Vagina (tissue), 2 donors: ENCODE data around the gene SRRM2. TPM values are rescaled to one million over a fixed set of nuclear protein-coding genes. Genes with fewer than 3 reads are reported as not detected.

Experiments used
- DNase-seq, 2 donors: peaks; one replicate each; pipeline ENCODE4 v3.0.0-alpha.2; 2017; ENCODE audit errors: extremely low spot score in 2 of 2
- H3K27ac ChIP-seq: fragments of 200-600 bp; sonication (generic); one replicate; pipeline ENCODE4 v1.5.1; 2019
- H3K27me3 ChIP-seq: fragments of 200-600 bp; sonication (generic); one replicate; pipeline ENCODE4 v1.5.1; 2019
- H3K36me3 ChIP-seq, 2 donors: fragments of 200-600 bp; sonication (generic); one replicate each; pipeline ENCODE4 v1.5.1; 2017 to 2019
- H3K4me1 ChIP-seq: fragments of 200-600 bp; sonication (generic); one replicate; pipeline ENCODE4 v1.5.1; 2019
- H3K4me3 ChIP-seq, 2 donors: fragments of 200-600 bp; sonication (generic); 1 replicate in 1 of 2; 2 replicates in 1 of 2; pipeline ENCODE4 v1.5.1; 2016 to 2019
- H3K9me3 ChIP-seq: fragments of 200-600 bp; sonication (generic); one replicate; pipeline ENCODE4 v1.5.1; 2019
- POLR2A ChIP-seq, 2 donors: fragments of 450-650 bp; IDR thresholded peaks; one replicate each; pipeline ENCODE4 v1.6.1; 2017; ENCODE audit warnings: antibody characterized with exemption in 2 of 2, mild to moderate bottlenecking in 2 of 2, moderate library complexity in 2 of 2
- POLR2AphosphoS5 ChIP-seq, 2 donors: sonication (generic); formaldehyde crosslinking; IDR thresholded peaks; one replicate each; pipeline ENCODE4 v1.9.0; 2017; ENCODE audit warnings: antibody characterized with exemption in 2 of 2, mild to moderate bottlenecking in 2 of 2, low read depth in 1 of 2; ENCODE audit not compliant: insufficient read depth in 1 of 2
- intact Hi-C: fragments of 100-400 bp; cut with DNase I; formaldehyde crosslinking; loops from one replicate; pipeline ENCODE4 v1.15.1; 2023
- total RNA-seq: library from RNA; depleted of rRNA; stranded (reverse); fragments of >200 nt; gene quantifications from one replicate; pipeline ENCODE4 v1.2.3, GENCODE V29; 2016
- TF ChIP-seq, protein P1 (sequence below), 3 experiments: fragments of 450-650 bp in 2 of 3; fragments of 200-600 bp in 1 of 3; sonication (generic) in 1 of 3; IDR thresholded peaks; one replicate each; pipeline ENCODE4 v1.5.1; 2017 to 2019; ENCODE audit warnings: antibody characterized with exemption in 3 of 3, mild to moderate bottlenecking in 2 of 3, moderate library complexity in 2 of 3

The SRRM2 gene
- total RNA-seq, 1 donor from 2014 or later, result 534 TPM

DNA sequence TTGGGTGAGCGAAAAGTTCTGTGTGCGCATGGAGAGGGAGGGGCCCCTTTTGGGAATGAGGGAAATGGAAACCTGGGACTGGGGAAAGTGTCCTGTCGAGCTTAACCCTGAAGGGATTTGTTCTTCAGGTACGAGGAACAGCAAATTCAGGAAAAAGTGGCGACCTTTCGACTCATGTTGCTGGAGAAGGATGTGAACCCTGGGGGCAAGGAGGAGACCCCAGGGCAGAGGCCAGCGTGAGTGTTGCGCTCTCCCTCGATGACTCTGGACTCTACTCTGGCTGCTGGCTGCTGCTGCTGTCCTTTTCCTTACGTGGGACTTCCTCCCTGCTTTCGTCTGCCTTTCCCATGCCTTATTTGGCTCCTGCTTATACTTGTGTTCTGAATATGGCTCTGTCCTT is 4.9 kb downstream of the SRRM2 start:
- H3K4me1 ChIP-seq, result peaks cover 50% of the 10 kb centered on the region
- no peaks in the 10 kb centered on the region for H3K27me3 ChIP-seq
- no peak overlapping the region for H3K27ac ChIP-seq
- no peaks in the 10 kb centered on the region for H3K9me3 ChIP-seq
- no peak for TF ChIP-seq POLR2AphosphoS5 (IDR thresholded peaks at IDR 0.05; ENCODE audit: insufficient read depth in 1 of 2, low read depth in 1 of 2)
- TF ChIP-seq, protein P1, sequence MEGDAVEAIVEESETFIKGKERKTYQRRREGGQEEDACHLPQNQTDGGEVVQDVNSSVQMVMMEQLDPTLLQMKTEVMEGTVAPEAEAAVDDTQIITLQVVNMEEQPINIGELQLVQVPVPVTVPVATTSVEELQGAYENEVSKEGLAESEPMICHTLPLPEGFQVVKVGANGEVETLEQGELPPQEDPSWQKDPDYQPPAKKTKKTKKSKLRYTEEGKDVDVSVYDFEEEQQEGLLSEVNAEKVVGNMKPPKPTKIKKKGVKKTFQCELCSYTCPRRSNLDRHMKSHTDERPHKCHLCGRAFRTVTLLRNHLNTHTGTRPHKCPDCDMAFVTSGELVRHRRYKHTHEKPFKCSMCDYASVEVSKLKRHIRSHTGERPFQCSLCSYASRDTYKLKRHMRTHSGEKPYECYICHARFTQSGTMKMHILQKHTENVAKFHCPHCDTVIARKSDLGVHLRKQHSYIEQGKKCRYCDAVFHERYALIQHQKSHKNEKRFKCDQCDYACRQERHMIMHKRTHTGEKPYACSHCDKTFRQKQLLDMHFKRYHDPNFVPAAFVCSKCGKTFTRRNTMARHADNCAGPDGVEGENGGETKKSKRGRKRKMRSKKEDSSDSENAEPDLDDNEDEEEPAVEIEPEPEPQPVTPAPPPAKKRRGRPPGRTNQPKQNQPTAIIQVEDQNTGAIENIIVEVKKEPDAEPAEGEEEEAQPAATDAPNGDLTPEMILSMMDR (IDR thresholded peaks at IDR 0.05), result no peak
- TF ChIP-seq POLR2A (IDR thresholded peaks at IDR 0.05), result no peak
- peaks cover 0 to 59% of the 10 kb centered on the region in 2 donors for H3K36me3 ChIP-seq
- intact Hi-C loops, result no loop called here
- H3K4me3 ChIP-seq, result no peak overlapping the region
- no peak for DNase-seq

DNA sequence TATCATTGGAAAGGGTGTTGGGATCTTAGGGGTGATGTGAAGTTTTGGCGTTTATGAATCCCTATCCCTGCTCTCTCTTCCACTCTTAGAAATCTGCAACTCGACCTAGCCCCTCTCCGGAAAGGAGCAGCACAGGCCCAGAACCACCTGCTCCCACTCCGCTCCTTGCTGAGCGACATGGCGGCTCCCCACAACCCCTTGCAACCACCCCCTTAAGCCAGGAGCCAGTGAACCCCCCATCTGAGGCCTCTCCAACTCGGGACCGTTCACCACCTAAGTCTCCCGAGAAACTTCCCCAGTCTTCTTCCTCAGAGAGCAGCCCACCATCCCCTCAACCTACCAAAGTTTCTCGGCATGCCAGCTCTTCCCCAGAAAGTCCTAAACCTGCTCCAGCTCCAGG is 9.0 kb downstream of the SRRM2 start:
- Histone ChIP-seq H3K9me3 (no peaks in the 10 kb centered on the region), H3K36me3 (peaks cover 4 to 94% of the 10 kb centered on the region in 2 donors), H3K4me1 (peaks cover 19% of the 10 kb centered on the region), H3K27me3 (no peaks in the 10 kb centered on the region), H3K27ac (no peak overlapping the region), H3K4me3 (no peak overlapping the region)
- no peak for TF ChIP-seq POLR2AphosphoS5 (IDR thresholded peaks at IDR 0.05; ENCODE audit: insufficient read depth in 1 of 2, low read depth in 1 of 2)
- no peak for TF ChIP-seq POLR2A (IDR thresholded peaks at IDR 0.05)
- TF ChIP-seq, protein P1 (IDR thresholded peaks at IDR 0.05), result no peak
- intact Hi-C loops, result no loop called here
- no peak for DNase-seq

DNA sequence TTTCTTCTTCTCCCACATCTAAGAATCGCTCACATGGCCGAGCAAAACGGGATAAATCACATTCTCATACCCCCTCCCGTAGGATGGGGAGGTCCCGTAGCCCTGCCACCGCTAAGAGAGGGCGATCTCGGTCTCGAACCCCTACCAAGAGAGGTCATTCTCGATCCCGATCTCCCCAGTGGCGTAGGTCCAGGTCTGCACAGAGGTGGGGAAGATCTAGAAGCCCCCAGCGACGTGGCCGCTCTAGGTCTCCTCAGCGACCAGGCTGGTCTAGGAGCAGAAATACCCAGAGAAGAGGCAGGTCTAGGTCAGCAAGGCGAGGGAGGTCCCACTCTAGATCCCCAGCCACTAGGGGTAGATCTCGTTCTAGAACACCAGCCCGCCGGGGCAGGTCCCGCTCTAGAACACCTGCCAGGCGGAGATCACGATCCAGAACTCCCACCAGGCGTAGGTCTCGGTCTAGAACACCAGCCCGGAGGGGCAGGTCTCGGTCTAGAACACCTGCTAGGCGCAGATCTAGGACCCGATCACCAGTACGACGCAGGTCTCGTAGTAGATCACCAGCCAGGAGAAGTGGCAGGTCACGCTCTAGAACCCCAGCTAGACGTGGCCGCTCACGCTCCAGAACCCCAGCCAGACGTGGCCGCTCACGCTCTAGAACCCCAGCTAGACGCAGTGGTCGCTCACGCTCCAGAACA is 9.6 kb downstream of the SRRM2 start:
- intact Hi-C loops, result no loop called here
- no peaks in the 10 kb centered on the region for H3K27me3 ChIP-seq
- DNase-seq, result no peak
- peaks cover 16% of the 10 kb centered on the region for H3K4me1 ChIP-seq
- peaks cover 4 to 96% of the 10 kb centered on the region in 2 donors for H3K36me3 ChIP-seq
- H3K27ac ChIP-seq, result no peak overlapping the region
- no peak overlapping the region for H3K4me3 ChIP-seq
- TF ChIP-seq POLR2A (IDR thresholded peaks at IDR 0.05), result no peak
- H3K9me3 ChIP-seq, result no peaks in the 10 kb centered on the region

DNA sequence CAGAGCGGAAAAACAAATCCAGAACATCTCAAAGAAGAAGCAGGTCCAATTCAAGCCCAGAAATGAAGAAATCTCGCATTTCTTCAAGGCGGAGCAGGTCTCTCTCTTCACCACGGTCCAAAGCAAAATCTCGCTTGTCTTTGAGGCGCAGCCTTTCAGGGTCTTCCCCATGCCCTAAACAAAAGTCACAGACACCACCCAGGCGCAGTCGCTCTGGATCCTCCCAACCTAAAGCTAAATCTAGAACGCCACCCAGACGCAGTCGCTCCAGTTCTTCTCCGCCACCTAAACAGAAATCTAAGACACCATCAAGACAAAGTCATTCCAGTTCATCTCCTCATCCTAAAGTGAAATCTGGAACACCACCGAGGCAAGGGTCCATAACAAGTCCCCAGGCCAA is 10.3 kb downstream of the SRRM2 start:
- peaks cover 4 to 98% of the 10 kb centered on the region in 2 donors for H3K36me3 ChIP-seq
- no peak overlapping the region for H3K27ac ChIP-seq
- intact Hi-C loops, result no loop called here
- no peak overlapping the region for H3K4me3 ChIP-seq
- H3K27me3 ChIP-seq, result no peaks in the 10 kb centered on the region
- H3K4me1 ChIP-seq, result peaks cover 16% of the 10 kb centered on the region
- no peaks in the 10 kb centered on the region for H3K9me3 ChIP-seq
- no peak for DNase-seq
- TF ChIP-seq, protein P1 (IDR thresholded peaks at IDR 0.05), result no peak
- TF ChIP-seq POLR2A (IDR thresholded peaks at IDR 0.05) (no peak), POLR2AphosphoS5 (IDR thresholded peaks at IDR 0.05; ENCODE audit: insufficient read depth in 1 of 2, low read depth in 1 of 2) (no peak)

DNA sequence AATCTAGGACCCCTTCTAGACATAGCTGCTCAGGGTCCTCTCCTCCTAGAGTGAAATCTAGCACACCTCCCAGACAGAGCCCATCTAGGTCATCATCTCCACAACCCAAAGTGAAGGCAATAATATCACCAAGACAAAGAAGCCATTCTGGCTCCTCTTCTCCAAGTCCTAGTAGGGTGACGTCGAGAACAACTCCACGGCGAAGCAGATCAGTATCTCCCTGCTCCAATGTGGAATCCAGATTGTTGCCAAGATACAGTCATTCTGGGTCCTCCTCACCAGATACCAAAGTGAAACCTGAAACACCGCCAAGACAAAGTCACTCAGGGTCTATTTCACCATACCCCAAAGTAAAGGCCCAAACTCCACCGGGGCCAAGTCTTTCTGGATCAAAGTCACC is 10.7 kb downstream of the SRRM2 start:
- no peak for DNase-seq
- TF ChIP-seq POLR2A (IDR thresholded peaks at IDR 0.05) (no peak), POLR2AphosphoS5 (IDR thresholded peaks at IDR 0.05; ENCODE audit: insufficient read depth in 1 of 2, low read depth in 1 of 2) (no peak)
- TF ChIP-seq, protein P1 (IDR thresholded peaks at IDR 0.05), result no peak
- no peak overlapping the region for H3K4me3 ChIP-seq
- intact Hi-C loops, result no loop called here
- H3K27me3 ChIP-seq, result no peaks in the 10 kb centered on the region
- peaks cover 16% of the 10 kb centered on the region for H3K4me1 ChIP-seq
- H3K9me3 ChIP-seq, result no peaks in the 10 kb centered on the region
- peaks cover 4 to 98% of the 10 kb centered on the region in 2 donors for H3K36me3 ChIP-seq
- H3K27ac ChIP-seq, result no peak overlapping the region
